Common myeloid progenitor, CD34-positive (primary cell): Measurements from ENCODE around the gene PPM1M.

Source experiments
- CTCF ChIA-PET: fragments of 350-600 bp; sonication (Branson Sonifier 250); formaldehyde crosslinking; loops from one replicate; lab custom pipeline; 2021; ENCODE audit warnings: antibody characterized with exemption; lab: Charles Lee
- POLR2A ChIA-PET: fragments of 350-600 bp; sonication (Branson Sonifier 250); formaldehyde crosslinking; loops from one replicate; lab custom pipeline; 2021; ENCODE audit warnings: antibody characterized with exemption; lab: Charles Lee
- DNase-seq, 3 donors: peaks; one replicate each; pipeline versions ENCODE4 v3.0.0 to v3.0.0-alpha.2; 2013
- H3K27ac ChIP-seq, 2 experiments: 1 replicate in 1 of 2; 2 replicates in 1 of 2; pipeline ENCODE4 v1.7.0; 2013; ENCODE audit warnings: inconsistent platforms in 2 of 2, low read length in 2 of 2, mild to moderate bottlenecking in 2 of 2, low read depth in 1 of 2, moderate library complexity in 1 of 2; ENCODE audit not compliant: severe bottlenecking in 2 of 2, insufficient read depth in 1 of 2, poor library complexity in 1 of 2
- H3K27me3 ChIP-seq, 5 experiments: replicated peaks in 2 of 5; 1 replicate in 3 of 5; 2 replicates in 2 of 5; pipeline versions ENCODE4 v1.6.1 to v1.7.0; 2013; ENCODE audit warnings: low read length in 4 of 5, mild to moderate bottlenecking in 2 of 5, moderate library complexity in 2 of 5, inconsistent platforms in 1 of 5; ENCODE audit not compliant: insufficient read depth in 5 of 5, control insufficient read depth in 4 of 5
- H3K36me3 ChIP-seq, 4 experiments: 1 replicate in 2 of 4; 2 replicates in 2 of 4; pipeline versions ENCODE4 v1.6.1 to v1.7.0; 2013; ENCODE audit warnings: low read length in 3 of 4, control low read depth in 1 of 4, mild to moderate bottlenecking in 1 of 4; ENCODE audit not compliant: control insufficient read depth in 4 of 4, insufficient read depth in 4 of 4
- H3K4me1 ChIP-seq, 4 experiments: 1 replicate in 3 of 4; 2 replicates in 1 of 4; pipeline versions ENCODE4 v1.6.1 to v1.7.1; 2013; ENCODE audit warnings: low read length in 3 of 4, mild to moderate bottlenecking in 3 of 4, control low read depth in 1 of 4, inconsistent platforms in 1 of 4, moderate library complexity in 1 of 4; ENCODE audit not compliant: control insufficient read depth in 4 of 4, insufficient read depth in 4 of 4; ENCODE audit errors: control extremely low read depth in 1 of 4
- H3K4me3 ChIP-seq, 7 experiments: 1 replicate in 4 of 7; 2 replicates in 3 of 7; pipeline versions ENCODE4 v1.5.1 to v1.7.0; 2013; ENCODE audit warnings: mild to moderate bottlenecking in 7 of 7, low read length in 6 of 7, moderate library complexity in 6 of 7, inconsistent platforms in 2 of 7, low read depth in 2 of 7, control low read depth in 1 of 7; ENCODE audit not compliant: insufficient read depth in 4 of 7, control insufficient read depth in 1 of 7; ENCODE audit errors: extremely low read depth in 1 of 7
- H3K9me3 ChIP-seq, 5 experiments: 1 replicate in 4 of 5; 2 replicates in 1 of 5; pipeline versions ENCODE4 v1.6.1 to v1.7.1; 2013; ENCODE audit warnings: low read length in 4 of 5, mild to moderate bottlenecking in 2 of 5, inconsistent platforms in 1 of 5, low read depth in 1 of 5, moderate library complexity in 1 of 5; ENCODE audit not compliant: control insufficient read depth in 4 of 5, insufficient read depth in 2 of 5; ENCODE audit errors: control extremely low read depth in 1 of 5
- WGBS: methylation state at CpG from one replicate; pipeline ENCODE4 v1.1.5; 2013; ENCODE audit not compliant: insufficient coverage; 5-methylcytosine and 5-hydroxymethylcytosine counted together

The PPM1M gene

GRCh38 chr3:52238193-52238760, 7.3 kb upstream of the PPM1M start:
- Histone ChIP-seq H3K4me1 (peaks cover 2 to 41% (median 35%) of the 10 kb centered on the region in 4 experiments), H3K9me3 (no peaks in the 10 kb centered on the region), H3K27me3 (no peaks in the 10 kb centered on the region), H3K27ac (peak overlapping the region in 1 of 2 experiments; percentile 83), H3K36me3 (peaks cover 0 to 23% (median 10%) of the 10 kb centered on the region in 4 experiments), H3K4me3 (peak overlapping the region; percentile 66 to 94 (median 84))
- DNase-seq: no peak
- CTCF ChIA-PET: interaction anchor here (0.8 to 15.4 kb wide), 11 partner anchors 9 to 101 kb away, joined by 3 to 161 read pairs (median 5); partner anchors contain the start of genes TLR9 and WDR82
- POLR2A ChIA-PET: interaction anchor here (0.7 to 1.3 kb wide), 8 partner anchors 13 to 45 kb away, joined by 3 to 7 read pairs (median 4); partner anchors contain the start of genes TLR9 and WDR82
- 2% methylated on average over 6 of the region's 11 CpGs for WGBS

- H3K4me1 ChIP-seq: peaks cover 2 to 48% (median 39%) of the 10 kb centered on the region in 4 experiments
- no peaks in the 10 kb centered on the region for H3K27me3 ChIP-seq
- peak within 1 kb of the TSS; percentile 64 to 83 for H3K27ac ChIP-seq
- H3K9me3 ChIP-seq: no peaks in the 10 kb centered on the region
- POLR2A ChIA-PET: interaction anchor here (0.7 to 1.3 kb wide), 8 partner anchors 14 to 48 kb away, joined by 3 to 7 read pairs (median 4); partner anchors contain the start of genes GLYCTK, TLR9 and WDR82
- peak within 1 kb of the TSS; percentile 66 to 94 (median 84) for H3K4me3 ChIP-seq
- peak; percentile 74 to 86 (median 85) for DNase-seq
- peaks cover 0 to 19% (median 8%) of the 10 kb centered on the region in 4 experiments for H3K36me3 ChIP-seq
- WGBS: 0% methylated on average over 45 of the region's 92 CpGs
- CTCF ChIA-PET: interaction anchor here (1.0 to 15.4 kb wide), 8 partner anchors 7 to 100 kb away, joined by 3 to 161 read pairs (median 11); partner anchors contain the start of gene WDR82
Measured at GRCh38 chr3:52238761-52239701, 6.5 kb upstream of the PPM1M start, which contains the start of gene TWF2. Gene TWF2 (minus strand): TSS chr3:52239158. CDS start chr3:52239016, 142 bp downstream.

- ChIA-PET CTCF (interaction anchor here (0.6 to 15.4 kb wide), 12 partner anchors 9 to 208 kb away, joined by 3 to 161 read pairs (median 4); partner anchors contain the start of gene WDR82), POLR2A (interaction anchor here (0.9 to 1.3 kb wide), 3 partner anchors 13 to 47 kb away, joined by 4 read pairs; partner anchors contain the start of genes GLYCTK and WDR82)
- Histone ChIP-seq H3K36me3 (peaks cover 0 to 6% (median 2%) of the 10 kb centered on the region in 4 experiments), H3K4me3 (peak overlapping the region in 3 of 7 experiments; percentile 17 to 92 (median 75)), H3K27me3 (no peaks in the 10 kb centered on the region), H3K4me1 (peaks cover 2 to 60% (median 51%) of the 10 kb centered on the region in 4 experiments), H3K9me3 (no peaks in the 10 kb centered on the region), H3K27ac (peak overlapping the region in 1 of 2 experiments; percentile 83)
- peak; percentile 61 to 89 (median 83) for DNase-seq
- WGBS: 100% methylated on average over 1 of the region's 1 CpG
Measured at GRCh38 chr3:52240059-52240885, 5.3 kb upstream of the PPM1M start.

GRCh38 chr3:52240886-52241370, 4.6 kb upstream of the PPM1M start:
- WGBS: 96% methylated on average over 4 of the region's 4 CpGs
- no peak for DNase-seq
- POLR2A ChIA-PET: interaction anchor here (0.9 to 1.3 kb wide), 2 partner anchors 12 to 43 kb away, joined by 3 to 4 read pairs; no protein-coding TSS in a partner anchor
- peaks cover 2 to 66% (median 57%) of the 10 kb centered on the region in 4 experiments for H3K4me1 ChIP-seq
- H3K27me3 ChIP-seq: no peaks in the 10 kb centered on the region
- H3K36me3 ChIP-seq: peaks cover 0 to 3% (median 0%) of the 10 kb centered on the region in 4 experiments
- H3K9me3 ChIP-seq: no peaks in the 10 kb centered on the region
- peak overlapping the region in 1 of 2 experiments; percentile 18 for H3K27ac ChIP-seq
- no peak overlapping the region for H3K4me3 ChIP-seq
- CTCF ChIA-PET: interaction anchor here (0.9 to 15.4 kb wide), 9 partner anchors 9 to 207 kb away, joined by 3 to 161 read pairs (median 5); partner anchors contain the start of gene WDR82

GRCh38 chr3:52242039-52242438, 3.5 kb upstream of the PPM1M start:
- ChIA-PET CTCF (interaction anchor here (0.6 to 15.4 kb wide), 4 partner anchors 10 to 37 kb away, joined by 3 to 161 read pairs (median 18); partner anchors contain the start of gene WDR82), POLR2A (interaction anchor here (0.9 kb wide), 1 partner anchor 42 kb away, joined by 3 read pairs; no protein-coding TSS in a partner anchor)
- Histone ChIP-seq H3K4me1 (peaks cover 2 to 68% (median 61%) of the 10 kb centered on the region in 4 experiments), H3K9me3 (no peaks in the 10 kb centered on the region), H3K27me3 (no peaks in the 10 kb centered on the region), H3K27ac (no peak overlapping the region), H3K36me3 (no peaks in the 10 kb centered on the region), H3K4me3 (no peak overlapping the region)
- DNase-seq: no peak
- 100% methylated on average over 1 of the region's 1 CpG for WGBS
